Measurements from ENCODE around the gene RHCE.
"Not testable (repeated sequence)": the region's sequence is repeated elsewhere in the genome, so short reads cannot be mapped to it uniquely, and the experiment has no call there.

DNA sequence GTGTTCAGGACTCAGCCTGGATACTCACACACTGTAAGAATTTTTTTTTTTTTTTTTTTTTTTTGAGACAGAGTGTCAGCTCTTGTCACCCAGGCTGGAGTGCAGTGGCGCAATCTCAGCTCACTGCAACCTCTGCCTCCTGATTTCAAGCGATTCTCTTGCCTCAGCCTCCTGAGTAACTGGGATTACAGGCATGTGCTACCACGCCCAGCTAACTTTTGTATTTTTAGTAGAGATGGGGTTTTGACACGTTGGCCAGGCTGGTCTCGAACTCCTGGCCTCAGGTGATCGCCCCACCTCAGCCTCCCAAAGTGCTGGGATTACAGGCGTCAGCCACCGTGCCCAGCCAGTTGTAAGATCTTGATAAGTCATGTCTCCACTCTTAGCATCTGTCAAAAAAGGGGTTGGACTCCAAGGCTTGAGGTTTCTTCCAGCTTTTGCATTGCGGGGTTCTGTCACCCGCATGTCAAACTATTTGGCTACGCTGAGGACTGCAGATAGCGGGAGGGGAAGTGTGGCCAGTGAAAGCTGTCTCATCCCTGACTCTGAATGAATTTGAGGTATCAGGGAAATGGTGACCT lies 50.8 kb downstream of the RHCE start:
- TF ChIP-seq, protein P1, sequence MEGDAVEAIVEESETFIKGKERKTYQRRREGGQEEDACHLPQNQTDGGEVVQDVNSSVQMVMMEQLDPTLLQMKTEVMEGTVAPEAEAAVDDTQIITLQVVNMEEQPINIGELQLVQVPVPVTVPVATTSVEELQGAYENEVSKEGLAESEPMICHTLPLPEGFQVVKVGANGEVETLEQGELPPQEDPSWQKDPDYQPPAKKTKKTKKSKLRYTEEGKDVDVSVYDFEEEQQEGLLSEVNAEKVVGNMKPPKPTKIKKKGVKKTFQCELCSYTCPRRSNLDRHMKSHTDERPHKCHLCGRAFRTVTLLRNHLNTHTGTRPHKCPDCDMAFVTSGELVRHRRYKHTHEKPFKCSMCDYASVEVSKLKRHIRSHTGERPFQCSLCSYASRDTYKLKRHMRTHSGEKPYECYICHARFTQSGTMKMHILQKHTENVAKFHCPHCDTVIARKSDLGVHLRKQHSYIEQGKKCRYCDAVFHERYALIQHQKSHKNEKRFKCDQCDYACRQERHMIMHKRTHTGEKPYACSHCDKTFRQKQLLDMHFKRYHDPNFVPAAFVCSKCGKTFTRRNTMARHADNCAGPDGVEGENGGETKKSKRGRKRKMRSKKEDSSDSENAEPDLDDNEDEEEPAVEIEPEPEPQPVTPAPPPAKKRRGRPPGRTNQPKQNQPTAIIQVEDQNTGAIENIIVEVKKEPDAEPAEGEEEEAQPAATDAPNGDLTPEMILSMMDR (conservative IDR thresholded peaks at IDR 0.05; ENCODE audit: low read depth, low read length), result not testable (repeated sequence)
- TF ChIP-seq EZH2 (IDR thresholded peaks at IDR 0.05; ENCODE audit: borderline replicate concordance, low read depth, low read length, poor library complexity, severe bottlenecking), result not testable (repeated sequence)

Data from A673 (cell line).